ENCODE results near the gene APC.
A peak's percentile ranks its signal among the peaks of the same experiment; 100 is the strongest.
"Not testable (repeated sequence)": the region's sequence is repeated elsewhere in the genome, so short reads cannot be mapped to it uniquely, and the experiment has no call there.

The APC gene

GRCh38 chr5:112716895-112717294 is 20.8 kb upstream of the APC start:
- not testable (repeated sequence) for DNase-seq (ENCODE audit: low spot score)

GRCh38 chr5:112717506-112718082 is 20.1 kb upstream of the APC start:
- DNase-seq (ENCODE audit: low spot score): no peak

GRCh38 chr5:112718344-112718743 is 19.3 kb upstream of the APC start:
- DNase-seq (ENCODE audit: low spot score): no peak

- no peak for DNase-seq (ENCODE audit: low spot score)
Observed at GRCh38 chr5:112720576-112720975, 17.1 kb upstream of the APC start.

- no peak for DNase-seq (ENCODE audit: low spot score)
Observed at GRCh38 chr5:112724901-112725300, 12.8 kb upstream of the APC start.

- no peak for DNase-seq (ENCODE audit: low spot score)
Observed at GRCh38 chr5:112729630-112730029, 8.1 kb upstream of the APC start.

- DNase-seq (ENCODE audit: low spot score): no peak
Observed at GRCh38 chr5:112732131-112732530, 5.6 kb upstream of the APC start.

- no peak for DNase-seq (ENCODE audit: low spot score)
Observed at GRCh38 chr5:112733586-112733985, 4.1 kb upstream of the APC start.

GRCh38 chr5:112734597-112734996 is 3.1 kb upstream of the APC start:
- DNase-seq (ENCODE audit: low spot score): no peak

GRCh38 chr5:112735702-112736101 is 2.0 kb upstream of the APC start:
- DNase-seq (ENCODE audit: low spot score): peak; percentile 1

GRCh38 chr5:112737070-112737462 is 619 bp upstream of the APC start:
- DNase-seq (ENCODE audit: low spot score): no peak

- no peak for DNase-seq (ENCODE audit: low spot score)
Observed at GRCh38 chr5:112738191-112738560, 491 bp downstream of the APC start.

- peak; percentile 9 for DNase-seq (ENCODE audit: low spot score)
Observed at GRCh38 chr5:112742424-112742823, 4.7 kb downstream of the APC start.

- DNase-seq (ENCODE audit: low spot score): no peak
Observed at GRCh38 chr5:112743631-112744030, 5.9 kb downstream of the APC start.

GRCh38 chr5:112752335-112752734 is 14.7 kb downstream of the APC start:
- no peak for DNase-seq (ENCODE audit: low spot score)

- no peak for DNase-seq (ENCODE audit: low spot score)
Observed at GRCh38 chr5:112755703-112756102, 18.0 kb downstream of the APC start.

- DNase-seq (ENCODE audit: low spot score): peak; percentile 24
Observed at GRCh38 chr5:112757468-112758208, 20.0 kb downstream of the APC start.

GRCh38 chr5:112758676-112759075 is 21.0 kb downstream of the APC start:
- DNase-seq (ENCODE audit: low spot score): no peak

- DNase-seq (ENCODE audit: low spot score): no peak
Observed at GRCh38 chr5:112762113-112762810, 24.6 kb downstream of the APC start.

- no peak for DNase-seq (ENCODE audit: low spot score)
Observed at GRCh38 chr5:112763165-112763564, 25.5 kb downstream of the APC start.

GRCh38 chr5:112772124-112772523 is 34.4 kb downstream of the APC start:
- no peak for DNase-seq (ENCODE audit: low spot score)

- DNase-seq (ENCODE audit: low spot score): no peak
Observed at GRCh38 chr5:112776301-112776856, 38.7 kb downstream of the APC start.

GRCh38 chr5:112779531-112779930 is 41.8 kb downstream of the APC start:
- no peak for DNase-seq (ENCODE audit: low spot score)
